HepG2 (cell line): ENCODE measurements around the gene CIITA. TPM values are rescaled to one million over a fixed set of nuclear protein-coding genes. Genes with fewer than 3 reads are reported as not detected.

ENCODE experiments used
- EED ChIP-seq: sonication (generic); formaldehyde crosslinking; IDR thresholded peaks from 2 replicates; pipeline ENCODE4 v1.5.0; 2020; ENCODE audit warnings: mild to moderate bottlenecking, missing genetic modification reagents
- JDP2 ChIP-seq: sonication (generic); formaldehyde crosslinking; IDR thresholded peaks from 2 replicates; pipeline ENCODE4 v1.8.1; 2022; ENCODE audit warnings: missing genetic modification reagents, borderline replicate concordance
- MBD4 ChIP-seq: IDR thresholded peaks from 2 replicates; pipeline ENCODE4 v1.6.1; 2012; ENCODE audit warnings: low read length, inconsistent platforms, borderline replicate concordance
- NBN ChIP-seq: fragments of 450-650 bp; conservative IDR thresholded peaks from 2 replicates; pipeline ENCODE4 v1.6.1; 2017
- NR1H2 ChIP-seq: sonication (generic); formaldehyde crosslinking; IDR thresholded peaks from 2 replicates; pipeline ENCODE4 v1.8.1; 2022; ENCODE audit warnings: low read depth, missing genetic modification reagents, borderline replicate concordance
- PHF20 ChIP-seq: sonication (generic); formaldehyde crosslinking; IDR thresholded peaks from 2 replicates; pipeline ENCODE4 v1.5.0; 2020; ENCODE audit warnings: mild to moderate bottlenecking, missing genetic modification reagents
- RFXANK ChIP-seq: IDR thresholded peaks from 2 replicates; pipeline ENCODE4 v1.6.1; 2016
- SRSF9 ChIP-seq: fragments of 200-400 bp; formaldehyde crosslinking; IDR thresholded peaks from 2 replicates; pipeline ENCODE4 v1.6.1; 2018; ENCODE audit warnings: borderline replicate concordance, mild to moderate bottlenecking, low read depth, low read length; ENCODE audit not compliant: insufficient read depth, poor library complexity, severe bottlenecking
- TGIF2 ChIP-seq: IDR thresholded peaks from 2 replicates; pipeline ENCODE4 v1.6.1; 2016; ENCODE audit warnings: control low read depth, missing compliant biosample characterization
- ZIK1 ChIP-seq: sonication (generic); formaldehyde crosslinking; IDR thresholded peaks from 2 replicates; pipeline ENCODE4 v1.5.0; 2020; ENCODE audit warnings: mild to moderate bottlenecking, low read depth, missing genetic modification reagents, borderline replicate concordance
- ZNF546 ChIP-seq: sonication (generic); formaldehyde crosslinking; conservative IDR thresholded peaks from 2 replicates; pipeline ENCODE4 v1.8.1; 2023; ENCODE audit warnings: mild to moderate bottlenecking, missing genetic modification reagents
- polyA plus RNA-seq, 8 experiments: library from polyadenylated mRNA; depleted of rRNA in 3 of 8; stranded (reverse) in 7 of 8; unstranded in 1 of 8; fragments of >200 nt; fragmentation: Illumina TruSeq in 4 of 8; extraction: Trizol in 4 of 8; gene quantifications; 2 replicates each; pipeline versions ENCODE4 v1.2.1 to v1.2.3, GENCODE V29; 2011 to 2016; ENCODE audit warnings: low read depth in 4 of 8, missing spikeins in 1 of 8, mixed read lengths in 1 of 8; ENCODE audit not compliant: insufficient read depth in 1 of 8
- total RNA-seq, 5 experiments: library from RNA; depleted of rRNA; stranded (reverse); fragments of >200 nt; fragmentation: Illumina TruSeq; extraction: Trizol; gene quantifications; 2 replicates each; pipeline ENCODE4 v1.2.3, GENCODE V29; 2016; ENCODE audit warnings: low read depth in 1 of 5
- TF ChIP-seq, protein P1 (sequence below), 2 experiments: sonication (generic) in 1 of 2; formaldehyde crosslinking in 1 of 2; IDR thresholded peaks; 2 replicates each; pipeline versions ENCODE4 v1.6.1 to v1.9.0; 2014 to 2022; ENCODE audit warnings: antibody characterized with exemption in 1 of 2, borderline replicate concordance in 1 of 2, inconsistent platforms in 1 of 2, low read depth in 1 of 2, missing genetic modification reagents in 1 of 2
- TF ChIP-seq, protein P2 (sequence below): sonication (generic); formaldehyde crosslinking; conservative IDR thresholded peaks from 2 replicates; pipeline ENCODE4 v1.5.0; 2020; ENCODE audit warnings: missing genetic modification reagents
- TF ChIP-seq, protein P3 (sequence below): fragments of 450-650 bp; IDR thresholded peaks from 2 replicates; pipeline ENCODE4 v1.6.1; 2017; ENCODE audit warnings: mild to moderate bottlenecking
- TF ChIP-seq, protein P4 (sequence below): sonication (generic); formaldehyde crosslinking; IDR thresholded peaks from 2 replicates; pipeline ENCODE4 v1.9.0; 2021; ENCODE audit warnings: missing genetic modification reagents, mild to moderate bottlenecking, borderline replicate concordance

Gene CIITA
- total and polyA plus RNA-seq, 2 of the 13 experiments (the other 11 are each of a cell fraction or from before 2014, with no cell fraction given): 0.08 to 0.09 TPM

DNA sequence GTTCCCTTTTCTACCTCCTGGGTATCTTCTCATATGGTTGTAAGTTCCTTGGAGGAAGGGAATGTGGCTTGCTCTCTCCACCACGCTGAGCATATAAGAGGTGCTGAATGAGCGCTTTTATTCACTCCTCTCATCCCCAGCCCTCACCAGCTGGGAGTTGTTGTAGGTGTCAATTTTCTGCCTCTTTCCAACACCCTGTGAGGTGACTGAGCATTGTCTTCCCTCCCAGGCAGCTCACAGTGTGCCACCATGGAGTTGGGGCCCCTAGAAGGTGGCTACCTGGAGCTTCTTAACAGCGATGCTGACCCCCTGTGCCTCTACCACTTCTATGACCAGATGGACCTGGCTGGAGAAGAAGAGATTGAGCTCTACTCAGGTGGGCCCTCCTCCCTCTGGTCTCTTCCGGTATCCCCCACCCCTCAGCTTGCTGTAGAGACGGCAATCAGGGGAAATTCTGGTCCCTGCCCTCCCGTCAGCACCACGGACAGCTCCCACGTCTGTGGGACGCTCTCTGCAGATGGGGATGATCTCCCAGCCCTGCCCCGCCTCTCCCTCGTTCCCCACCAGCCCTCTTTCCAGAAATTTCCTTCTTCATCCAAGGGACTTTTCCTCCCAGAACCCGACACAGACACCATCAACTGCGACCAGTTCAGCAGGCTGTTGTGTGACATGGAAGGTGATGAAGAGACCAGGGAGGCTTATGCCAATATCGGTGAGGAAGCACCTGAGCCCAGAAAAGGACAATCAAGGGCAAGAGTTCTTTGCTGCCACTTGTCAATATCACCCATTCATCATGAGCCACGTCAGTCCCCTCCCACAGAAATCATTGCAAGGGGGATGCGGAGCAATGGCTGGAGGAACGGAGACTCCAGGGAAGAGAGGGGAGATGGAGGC is 18.3 kb downstream of the CIITA start (continued):
- TF ChIP-seq, protein P1, sequence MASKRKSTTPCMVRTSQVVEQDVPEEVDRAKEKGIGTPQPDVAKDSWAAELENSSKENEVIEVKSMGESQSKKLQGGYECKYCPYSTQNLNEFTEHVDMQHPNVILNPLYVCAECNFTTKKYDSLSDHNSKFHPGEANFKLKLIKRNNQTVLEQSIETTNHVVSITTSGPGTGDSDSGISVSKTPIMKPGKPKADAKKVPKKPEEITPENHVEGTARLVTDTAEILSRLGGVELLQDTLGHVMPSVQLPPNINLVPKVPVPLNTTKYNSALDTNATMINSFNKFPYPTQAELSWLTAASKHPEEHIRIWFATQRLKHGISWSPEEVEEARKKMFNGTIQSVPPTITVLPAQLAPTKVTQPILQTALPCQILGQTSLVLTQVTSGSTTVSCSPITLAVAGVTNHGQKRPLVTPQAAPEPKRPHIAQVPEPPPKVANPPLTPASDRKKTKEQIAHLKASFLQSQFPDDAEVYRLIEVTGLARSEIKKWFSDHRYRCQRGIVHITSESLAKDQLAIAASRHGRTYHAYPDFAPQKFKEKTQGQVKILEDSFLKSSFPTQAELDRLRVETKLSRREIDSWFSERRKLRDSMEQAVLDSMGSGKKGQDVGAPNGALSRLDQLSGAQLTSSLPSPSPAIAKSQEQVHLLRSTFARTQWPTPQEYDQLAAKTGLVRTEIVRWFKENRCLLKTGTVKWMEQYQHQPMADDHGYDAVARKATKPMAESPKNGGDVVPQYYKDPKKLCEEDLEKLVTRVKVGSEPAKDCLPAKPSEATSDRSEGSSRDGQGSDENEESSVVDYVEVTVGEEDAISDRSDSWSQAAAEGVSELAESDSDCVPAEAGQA (IDR thresholded peaks at IDR 0.05; ENCODE audit: low read depth): no peak
- TF ChIP-seq, protein P1 (CRISPR knock-in tag; IDR thresholded peaks at IDR 0.05; ENCODE audit: borderline replicate concordance): no peak
- TF ChIP-seq ZNF546 (CRISPR knock-in tag) (peak; percentile 91), SRSF9 (no peak), MBD4 (no peak), ZIK1 (CRISPR knock-in tag) (peak; percentile 95), NBN (no peak), EED (CRISPR knock-in tag) (peak; percentile 97; the same call in 1 of the 2 replicates), TGIF2 (CRISPR knock-in tag) (peak; percentile 97), JDP2 (CRISPR knock-in tag) (peak; percentile 74; the same call in 1 of the 2 replicates), PHF20 (peak; percentile 53; the same call in 1 of the 2 replicates), RFXANK (CRISPR knock-in tag) (peak; percentile 87; the same call in 1 of the 2 replicates), NR1H2 (CRISPR knock-in tag) (no peak)
- TF ChIP-seq, protein P2, sequence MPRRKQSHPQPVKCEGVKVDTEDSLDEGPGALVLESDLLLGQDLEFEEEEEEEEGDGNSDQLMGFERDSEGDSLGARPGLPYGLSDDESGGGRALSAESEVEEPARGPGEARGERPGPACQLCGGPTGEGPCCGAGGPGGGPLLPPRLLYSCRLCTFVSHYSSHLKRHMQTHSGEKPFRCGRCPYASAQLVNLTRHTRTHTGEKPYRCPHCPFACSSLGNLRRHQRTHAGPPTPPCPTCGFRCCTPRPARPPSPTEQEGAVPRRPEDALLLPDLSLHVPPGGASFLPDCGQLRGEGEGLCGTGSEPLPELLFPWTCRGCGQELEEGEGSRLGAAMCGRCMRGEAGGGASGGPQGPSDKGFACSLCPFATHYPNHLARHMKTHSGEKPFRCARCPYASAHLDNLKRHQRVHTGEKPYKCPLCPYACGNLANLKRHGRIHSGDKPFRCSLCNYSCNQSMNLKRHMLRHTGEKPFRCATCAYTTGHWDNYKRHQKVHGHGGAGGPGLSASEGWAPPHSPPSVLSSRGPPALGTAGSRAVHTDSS (CRISPR knock-in tag): no peak
- TF ChIP-seq, protein P3, sequence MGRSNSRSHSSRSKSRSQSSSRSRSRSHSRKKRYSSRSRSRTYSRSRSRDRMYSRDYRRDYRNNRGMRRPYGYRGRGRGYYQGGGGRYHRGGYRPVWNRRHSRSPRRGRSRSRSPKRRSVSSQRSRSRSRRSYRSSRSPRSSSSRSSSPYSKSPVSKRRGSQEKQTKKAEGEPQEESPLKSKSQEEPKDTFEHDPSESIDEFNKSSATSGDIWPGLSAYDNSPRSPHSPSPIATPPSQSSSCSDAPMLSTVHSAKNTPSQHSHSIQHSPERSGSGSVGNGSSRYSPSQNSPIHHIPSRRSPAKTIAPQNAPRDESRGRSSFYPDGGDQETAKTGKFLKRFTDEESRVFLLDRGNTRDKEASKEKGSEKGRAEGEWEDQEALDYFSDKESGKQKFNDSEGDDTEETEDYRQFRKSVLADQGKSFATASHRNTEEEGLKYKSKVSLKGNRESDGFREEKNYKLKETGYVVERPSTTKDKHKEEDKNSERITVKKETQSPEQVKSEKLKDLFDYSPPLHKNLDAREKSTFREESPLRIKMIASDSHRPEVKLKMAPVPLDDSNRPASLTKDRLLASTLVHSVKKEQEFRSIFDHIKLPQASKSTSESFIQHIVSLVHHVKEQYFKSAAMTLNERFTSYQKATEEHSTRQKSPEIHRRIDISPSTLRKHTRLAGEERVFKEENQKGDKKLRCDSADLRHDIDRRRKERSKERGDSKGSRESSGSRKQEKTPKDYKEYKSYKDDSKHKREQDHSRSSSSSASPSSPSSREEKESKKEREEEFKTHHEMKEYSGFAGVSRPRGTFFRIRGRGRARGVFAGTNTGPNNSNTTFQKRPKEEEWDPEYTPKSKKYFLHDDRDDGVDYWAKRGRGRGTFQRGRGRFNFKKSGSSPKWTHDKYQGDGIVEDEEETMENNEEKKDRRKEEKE: no peak
- TF ChIP-seq, protein P4, sequence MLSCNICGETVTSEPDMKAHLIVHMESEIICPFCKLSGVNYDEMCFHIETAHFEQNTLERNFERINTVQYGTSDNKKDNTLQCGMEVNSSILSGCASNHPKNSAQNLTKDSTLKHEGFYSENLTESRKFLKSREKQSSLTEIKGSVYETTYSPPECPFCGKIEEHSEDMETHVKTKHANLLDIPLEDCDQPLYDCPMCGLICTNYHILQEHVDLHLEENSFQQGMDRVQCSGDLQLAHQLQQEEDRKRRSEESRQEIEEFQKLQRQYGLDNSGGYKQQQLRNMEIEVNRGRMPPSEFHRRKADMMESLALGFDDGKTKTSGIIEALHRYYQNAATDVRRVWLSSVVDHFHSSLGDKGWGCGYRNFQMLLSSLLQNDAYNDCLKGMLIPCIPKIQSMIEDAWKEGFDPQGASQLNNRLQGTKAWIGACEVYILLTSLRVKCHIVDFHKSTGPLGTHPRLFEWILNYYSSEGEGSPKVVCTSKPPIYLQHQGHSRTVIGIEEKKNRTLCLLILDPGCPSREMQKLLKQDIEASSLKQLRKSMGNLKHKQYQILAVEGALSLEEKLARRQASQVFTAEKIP (CRISPR knock-in tag): no peak
